Naive B cell (primary cell): ENCODE data around the gene CENPU. TPM values are rescaled to one million over a fixed set of nuclear protein-coding genes. Genes with fewer than 3 reads are reported as not detected.
A peak's percentile ranks its signal among the peaks of the same experiment; 100 is the strongest.
"Not testable (repeated sequence)": the region's sequence is repeated elsewhere in the genome, so short reads cannot be mapped to it uniquely, and the experiment has no call there.

Experiments used
- ATAC-seq, 2 donors: fragments of 150-1000 bp; cut with Tn5 transposase; 2 replicates each; pipeline ENCODE4 v1.10.0; 2021; ENCODE audit warnings: low read depth in 2 of 2, mild to moderate bottlenecking in 2 of 2, moderate library complexity in 2 of 2
- DNase-seq: peaks from one replicate; pipeline ENCODE4 v3.0.0; 2022
- H3K27ac Mint-ChIP-seq, 6 donors: one replicate each; pipeline ENCODE4 v1.8.0; 2020 to 2022; ENCODE audit warnings: mild to moderate bottlenecking in 6 of 6, mixed read lengths in 6 of 6, moderate library complexity in 5 of 6, inconsistent platforms in 2 of 6
- H3K27me3 Mint-ChIP-seq, 3 donors: one replicate each; pipeline ENCODE4 v1.8.0; 2021 to 2022; ENCODE audit warnings: mixed read lengths in 3 of 3, mild to moderate bottlenecking in 1 of 3
- H3K36me3 Mint-ChIP-seq, 2 donors: one replicate each; pipeline ENCODE4 v1.8.0; 2020 to 2022; ENCODE audit warnings: mixed read lengths in 2 of 2, inconsistent platforms in 1 of 2, mild to moderate bottlenecking in 1 of 2
- H3K4me1 Mint-ChIP-seq, 3 donors: one replicate each; pipeline ENCODE4 v1.8.0; 2020 to 2022; ENCODE audit warnings: mixed read lengths in 3 of 3, inconsistent platforms in 1 of 3, mild to moderate bottlenecking in 1 of 3, moderate library complexity in 1 of 3
- H3K4me3 Mint-ChIP-seq, 8 donors: one replicate each; pipeline ENCODE4 v1.8.0; 2020 to 2022; ENCODE audit warnings: mild to moderate bottlenecking in 8 of 8, mixed read lengths in 8 of 8, moderate library complexity in 8 of 8, inconsistent platforms in 2 of 8
- H3K9me3 Mint-ChIP-seq, 7 donors: one replicate each; pipeline ENCODE4 v1.8.0; 2020 to 2022; ENCODE audit warnings: mixed read lengths in 7 of 7, mild to moderate bottlenecking in 5 of 7, inconsistent platforms in 2 of 7, moderate library complexity in 1 of 7
- polyA plus RNA-seq, 6 donors: library from polyadenylated mRNA; unstranded; fragments of 300-500 nt; fragmentation: Illumina TruSeq; gene quantifications; one replicate each; pipeline ENCODE4 v1.2.3, GENCODE V29; 2021; ENCODE audit warnings: low read depth in 6 of 6

The CENPU gene
- polyA plus RNA-seq, 6 donors from 2014 or later, result 0.27 to 4.9 (median 2.3) TPM

DNA sequence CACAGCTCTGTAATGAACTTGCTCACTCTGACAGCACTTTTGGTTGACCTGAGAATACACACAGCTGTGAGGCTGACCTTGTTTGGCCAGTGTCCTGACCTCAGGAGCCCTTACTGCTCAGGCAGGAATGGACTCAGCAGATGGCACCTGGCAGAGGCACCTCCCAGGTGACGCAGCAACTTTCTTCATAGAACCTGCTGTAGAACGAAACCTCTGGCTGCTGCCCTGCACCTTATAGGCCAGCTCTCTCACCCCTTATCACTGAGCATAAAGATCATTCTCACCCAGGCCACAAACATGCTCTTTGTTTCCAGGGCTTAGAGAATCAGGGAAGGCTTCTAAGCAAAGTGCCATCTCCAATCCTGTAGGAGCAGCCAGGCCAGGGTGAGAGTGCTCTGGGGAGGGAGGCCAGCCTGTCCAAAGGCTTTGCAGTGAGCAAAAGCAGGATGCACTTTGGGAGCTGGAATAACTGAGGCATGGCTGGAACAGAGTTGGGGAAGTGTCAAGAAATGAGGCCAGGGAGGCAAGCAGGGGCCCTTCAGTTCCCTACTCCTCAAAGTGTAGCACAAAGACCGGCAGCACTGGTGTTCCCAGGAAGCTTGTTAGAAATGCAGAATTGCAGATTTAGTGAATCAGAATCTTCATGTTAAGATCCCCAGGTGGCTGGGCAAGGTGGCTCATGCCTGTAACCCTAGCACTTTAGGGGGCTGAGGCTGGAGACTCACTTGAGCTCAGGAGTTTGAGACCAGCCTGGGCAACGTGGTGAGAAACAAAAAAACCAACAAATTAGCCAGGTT, 13.3 kb upstream of the CENPU start:
- ATAC-seq, result no peak
- H3K9me3 Mint-ChIP-seq, result peaks cover 0 to 2% (median 0%) of the 10 kb centered on the region in 7 donors
- H3K36me3 Mint-ChIP-seq, result no peaks in the 10 kb centered on the region
- DNase-seq, result no peak
- H3K27me3 Mint-ChIP-seq, result peaks cover 0 to 4% (median 0%) of the 10 kb centered on the region in 3 donors
- peak overlapping the region in 1 of 8 donors; percentile 40 for H3K4me3 Mint-ChIP-seq
- H3K4me1 Mint-ChIP-seq, result peaks cover 6 to 16% (median 14%) of the 10 kb centered on the region in 3 donors
- H3K27ac Mint-ChIP-seq, result peak overlapping the region in 2 of 6 donors; percentile 34 to 61

DNA sequence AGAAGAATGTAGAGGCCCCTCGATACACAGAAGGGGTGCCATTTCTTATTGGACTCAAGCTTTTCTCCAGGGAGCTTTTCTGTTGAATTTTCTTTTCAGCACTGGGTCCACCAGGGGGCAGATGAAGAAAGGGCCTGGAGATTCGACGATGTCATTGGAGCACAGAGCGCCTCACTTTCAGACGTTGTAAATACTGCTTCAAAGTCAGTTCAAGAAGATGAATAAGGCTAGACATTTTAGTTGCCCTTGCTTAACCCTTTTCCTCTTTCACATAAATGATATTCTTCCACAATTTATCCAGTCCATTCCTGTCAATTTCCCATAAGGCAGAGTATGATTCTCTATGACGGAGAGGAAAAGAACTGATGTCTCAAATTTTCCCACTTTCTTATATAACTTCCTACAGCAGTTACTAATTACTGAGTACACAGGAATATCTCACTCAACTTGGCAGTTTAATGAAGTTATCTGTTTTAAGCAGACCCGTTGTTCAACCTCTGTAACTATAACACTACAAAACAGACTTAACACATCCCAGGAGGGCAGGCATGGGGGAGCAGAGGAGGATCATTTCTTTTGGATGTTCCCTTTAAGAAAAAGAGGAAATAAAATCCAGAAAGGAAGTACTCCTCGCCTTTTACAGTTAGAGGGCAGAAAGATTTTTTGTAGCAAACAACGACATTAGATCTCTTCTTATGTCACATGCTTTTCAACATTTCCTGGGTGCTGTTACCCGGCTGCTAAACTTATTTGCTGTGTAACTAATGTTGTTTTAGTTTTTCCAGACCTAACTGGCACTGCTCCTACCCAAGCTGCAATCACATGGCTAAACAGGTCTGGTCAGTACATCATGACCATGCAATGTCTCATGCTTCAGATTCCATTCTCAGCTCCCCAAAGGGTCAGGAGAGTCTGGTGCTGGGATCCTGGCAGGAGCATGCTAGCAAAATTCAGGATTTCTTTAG, 12.2 kb upstream of the CENPU start:
- Mint-ChIP-seq H3K27me3 (no peaks in the 10 kb centered on the region), H3K27ac (peak overlapping the region in 1 of 6 donors; percentile 15), H3K4me1 (peaks cover 6 to 16% (median 14%) of the 10 kb centered on the region in 3 donors), H3K9me3 (peaks cover 0 to 2% (median 0%) of the 10 kb centered on the region in 7 donors), H3K36me3 (no peaks in the 10 kb centered on the region), H3K4me3 (peak overlapping the region in 7 of 8 donors; percentile 21 to 81 (median 42))
- DNase-seq, result peak; percentile 62
- ATAC-seq, result peak; percentile 80 to 90

GRCh38 chr4:184744236-184744635, 10.3 kb upstream of the CENPU start:
- Mint-ChIP-seq H3K9me3 (peaks cover 0 to 2% (median 0%) of the 10 kb centered on the region in 7 donors), H3K4me1 (peaks cover 12 to 25% (median 23%) of the 10 kb centered on the region in 3 donors), H3K27me3 (no peaks in the 10 kb centered on the region), H3K36me3 (no peaks in the 10 kb centered on the region), H3K4me3 (no peak overlapping the region), H3K27ac (no peak overlapping the region)
- DNase-seq, result no peak
- ATAC-seq, result no peak

DNA sequence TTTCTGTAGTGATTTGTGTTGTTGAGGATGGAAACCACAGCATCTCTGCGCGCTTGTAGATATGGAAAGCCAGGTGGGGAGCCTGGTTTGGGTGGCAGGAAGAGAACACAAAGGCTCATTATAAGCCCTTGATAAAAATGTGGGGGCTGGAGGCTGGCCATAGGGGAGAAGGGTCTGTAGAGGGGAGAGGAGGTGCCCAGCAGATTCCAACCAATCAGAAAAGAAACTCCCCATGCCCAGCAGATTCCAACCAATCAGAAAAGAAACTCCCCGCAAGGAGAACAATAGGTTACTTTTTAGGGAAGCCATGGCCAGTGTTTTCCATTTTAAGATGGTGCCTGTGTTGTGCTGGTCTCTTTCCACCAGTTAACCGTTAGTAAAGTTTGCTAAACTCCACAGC, 9.8 kb upstream of the CENPU start:
- no peak for ATAC-seq
- peak overlapping the region in 1 of 6 donors; percentile 56 for H3K27ac Mint-ChIP-seq
- no peak overlapping the region for H3K4me3 Mint-ChIP-seq
- H3K4me1 Mint-ChIP-seq, result peaks cover 12 to 27% (median 25%) of the 10 kb centered on the region in 3 donors
- no peaks in the 10 kb centered on the region for H3K27me3 Mint-ChIP-seq
- no peak for DNase-seq
- H3K36me3 Mint-ChIP-seq, result no peaks in the 10 kb centered on the region
- H3K9me3 Mint-ChIP-seq, result peaks cover 0 to 2% (median 0%) of the 10 kb centered on the region in 7 donors

- peaks cover 12 to 21% (median 20%) of the 10 kb centered on the region in 3 donors for H3K4me1 Mint-ChIP-seq
- not testable (repeated sequence) for H3K36me3 Mint-ChIP-seq, H3K27me3 Mint-ChIP-seq, H3K27ac Mint-ChIP-seq, ATAC-seq, H3K9me3 Mint-ChIP-seq, H3K4me3 Mint-ChIP-seq, DNase-seq
These were observed 7.8 kb upstream of the CENPU start for GRCh38 chr4:184741651-184742050.

GRCh38 chr4:184740980-184741391, 7.1 kb upstream of the CENPU start:
- Mint-ChIP-seq H3K36me3 (no peaks in the 10 kb centered on the region), H3K27me3 (no peaks in the 10 kb centered on the region), H3K4me1 (peaks cover 9 to 14% (median 13%) of the 10 kb centered on the region in 3 donors), H3K4me3 (peak overlapping the region in 1 of 8 donors; percentile 22), H3K27ac (no peak overlapping the region), H3K9me3 (no peaks in the 10 kb centered on the region)
- ATAC-seq (no peak), DNase-seq (no peak)

DNA sequence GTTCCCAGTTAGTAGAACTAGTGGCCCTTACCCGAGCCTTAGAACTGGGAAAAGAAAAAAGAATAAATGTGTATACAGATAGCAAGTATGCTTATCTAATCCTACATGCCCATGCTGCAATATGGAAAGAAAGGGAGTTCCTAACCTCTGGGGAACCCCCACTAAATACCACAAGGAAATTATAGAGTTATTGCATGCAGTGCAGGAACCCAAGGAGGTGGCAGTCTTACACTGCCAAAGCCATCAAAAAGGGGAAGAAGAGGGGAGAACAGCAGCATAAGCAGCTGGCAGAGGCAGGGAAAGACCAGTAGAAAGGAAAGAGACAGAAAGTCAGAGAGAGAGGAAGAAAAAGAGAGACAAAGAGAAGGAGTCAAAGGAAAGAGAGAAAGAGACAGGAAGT, 5.7 kb upstream of the CENPU start:
- peaks cover 6 to 13% (median 12%) of the 10 kb centered on the region in 3 donors for H3K4me1 Mint-ChIP-seq
- ATAC-seq, H3K36me3 Mint-ChIP-seq, H3K27me3 Mint-ChIP-seq, DNase-seq, H3K9me3 Mint-ChIP-seq: not testable (repeated sequence)
- peak overlapping the region in 1 of 8 donors; percentile 69 for H3K4me3 Mint-ChIP-seq
- H3K27ac Mint-ChIP-seq, result peak overlapping the region in 3 of 6 donors; percentile 43 to 93 (median 80)

GRCh38 chr4:184734758-184735157, 862 bp upstream of the CENPU start:
- peak overlapping the region in 2 of 6 donors; percentile 84 to 88 for H3K27ac Mint-ChIP-seq
- DNase-seq, result no peak
- peak overlapping the region; percentile 91 to 96 (median 94) for H3K4me3 Mint-ChIP-seq

GRCh38 chr4:184732126-184732525, 1.8 kb downstream of the CENPU start:
- H3K9me3 Mint-ChIP-seq, result no peaks in the 10 kb centered on the region
- peak overlapping the region in 1 of 6 donors; percentile 32 for H3K27ac Mint-ChIP-seq
- ATAC-seq, result no peak
- no peaks in the 10 kb centered on the region for H3K27me3 Mint-ChIP-seq
- DNase-seq, result no peak
- H3K4me1 Mint-ChIP-seq, result peaks cover 3 to 21% (median 18%) of the 10 kb centered on the region in 3 donors
- H3K4me3 Mint-ChIP-seq, result peak overlapping the region; percentile 10 to 94 (median 92)
- H3K36me3 Mint-ChIP-seq, result no peaks in the 10 kb centered on the region

More at GRCh38 chr4:184734758-184735157, 862 bp upstream of the CENPU start:
- H3K36me3 Mint-ChIP-seq, result no peaks in the 10 kb centered on the region
- H3K27me3 Mint-ChIP-seq, result no peaks in the 10 kb centered on the region
- no peaks in the 10 kb centered on the region for H3K9me3 Mint-ChIP-seq
- H3K4me1 Mint-ChIP-seq, result peaks cover 7 to 24% (median 23%) of the 10 kb centered on the region in 3 donors
- ATAC-seq, result no peak

DNA sequence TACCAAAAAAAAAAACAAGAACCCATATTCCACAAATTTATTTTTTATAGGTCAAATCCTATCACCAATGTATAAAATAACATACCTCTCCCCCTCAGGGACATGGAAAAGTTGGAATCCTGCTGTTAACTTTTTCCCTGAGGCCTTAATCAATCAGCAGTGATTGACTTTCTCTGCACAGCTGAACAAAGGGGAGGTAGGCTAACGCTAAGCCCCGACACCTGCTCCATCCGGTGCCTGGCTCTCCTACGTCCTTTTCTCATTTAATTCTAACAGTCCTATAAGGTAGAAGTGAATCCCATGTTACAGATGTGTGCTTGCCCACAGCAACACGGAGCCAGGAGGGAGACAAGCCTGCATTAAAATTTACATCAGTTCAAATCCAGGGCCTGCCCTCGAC, 2.8 kb downstream of the CENPU start:
- Mint-ChIP-seq H3K9me3 (no peaks in the 10 kb centered on the region), H3K4me3 (peak overlapping the region in 2 of 8 donors; percentile 16 to 91), H3K36me3 (no peaks in the 10 kb centered on the region), H3K4me1 (peaks cover 10 to 29% (median 25%) of the 10 kb centered on the region in 3 donors), H3K27ac (no peak overlapping the region), H3K27me3 (no peaks in the 10 kb centered on the region)
- ATAC-seq, result no peak
- no peak for DNase-seq

DNA sequence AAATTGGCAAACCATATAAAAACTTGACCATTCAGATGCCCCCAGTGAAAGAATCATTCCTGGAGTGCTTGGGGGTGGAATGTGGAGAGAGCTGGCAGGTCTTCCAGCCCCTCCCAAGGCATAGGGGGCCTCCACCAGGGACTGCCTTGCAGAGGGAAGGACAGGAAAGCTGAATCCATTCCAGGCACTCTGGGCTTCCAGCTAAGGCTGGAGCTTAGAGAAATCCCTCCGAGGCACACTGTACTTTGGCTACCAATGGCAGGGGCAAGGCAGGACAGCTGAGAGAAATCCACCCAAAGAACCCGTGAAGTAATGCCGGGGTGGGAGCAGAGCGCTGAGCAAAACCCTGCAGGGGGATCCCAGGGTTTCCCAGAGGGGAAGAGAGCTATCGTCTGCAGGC, 4.0 kb downstream of the CENPU start:
- Mint-ChIP-seq H3K27me3 (no peaks in the 10 kb centered on the region), H3K4me3 (no peak overlapping the region), H3K27ac (no peak overlapping the region), H3K4me1 (peaks cover 16 to 35% (median 32%) of the 10 kb centered on the region in 3 donors), H3K9me3 (no peaks in the 10 kb centered on the region), H3K36me3 (no peaks in the 10 kb centered on the region)
- no peak for ATAC-seq
- no peak for DNase-seq

GRCh38 chr4:184728858-184729257, 5.0 kb downstream of the CENPU start:
- Mint-ChIP-seq H3K4me3 (no peak overlapping the region), H3K9me3 (no peaks in the 10 kb centered on the region), H3K27me3 (no peaks in the 10 kb centered on the region), H3K4me1 (peaks cover 16 to 27% (median 24%) of the 10 kb centered on the region in 3 donors), H3K27ac (no peak overlapping the region), H3K36me3 (no peaks in the 10 kb centered on the region)
- DNase-seq (no peak), ATAC-seq (no peak)

- H3K27me3 Mint-ChIP-seq, result no peaks in the 10 kb centered on the region
- DNase-seq (no peak), ATAC-seq (no peak)
- H3K4me3 Mint-ChIP-seq, result peak overlapping the region in 1 of 8 donors; percentile 15
- H3K9me3 Mint-ChIP-seq, result no peaks in the 10 kb centered on the region
- H3K27ac Mint-ChIP-seq, result no peak overlapping the region
- H3K4me1 Mint-ChIP-seq, result peaks cover 12 to 18% (median 14%) of the 10 kb centered on the region in 3 donors
- H3K36me3 Mint-ChIP-seq, result no peaks in the 10 kb centered on the region
These were observed 6.5 kb downstream of the CENPU start for GRCh38 chr4:184727430-184727829.
